Measurements from ENCODE around the gene DCHS1. TPM values are rescaled to one million over a fixed set of nuclear protein-coding genes. Genes with fewer than 3 reads are reported as not detected.

The DCHS1 gene
- total RNA-seq, 1 experiment from 2014 or later = 14.2 TPM

DNA sequence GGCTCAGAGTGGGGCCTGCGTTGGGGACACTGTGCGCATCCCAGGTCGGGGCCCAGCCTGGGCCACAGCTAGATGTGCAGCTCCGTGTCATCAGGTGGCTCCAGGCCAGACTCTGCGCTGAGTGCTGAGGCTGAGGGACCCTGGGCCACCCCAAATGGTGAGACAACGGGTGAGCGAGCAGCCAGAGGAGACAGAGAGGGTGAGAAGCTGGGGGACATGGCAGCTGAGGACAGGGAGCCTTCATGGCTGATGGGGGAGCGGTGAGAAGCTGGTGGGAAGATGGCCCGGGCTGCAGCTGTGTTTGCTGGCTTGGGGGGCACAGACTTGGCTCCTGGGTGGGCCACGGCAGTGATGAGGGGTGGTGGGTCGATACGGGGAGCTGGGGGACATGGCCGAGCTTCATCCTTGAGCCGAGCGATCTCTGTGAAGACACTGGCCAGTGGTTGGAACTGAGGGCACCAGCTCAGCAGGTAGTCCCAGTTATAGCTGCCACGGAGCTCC is 33.8 kb downstream of the DCHS1 start:
- no peaks in the 10 kb centered on the region for H3K9me3 Mint-ChIP-seq
- ATAC-seq (no peak), DNase-seq (ENCODE audit: low spot score) (no peak)
- H3K27me3 Mint-ChIP-seq (ENCODE audit: low read depth) = no peaks in the 10 kb centered on the region
- ChIA-PET CTCF (interaction anchor here (0.9 to 2.2 kb wide), 7 partner anchors 9 to 243 kb away, joined by 3 to 13 read pairs (median 3); partner anchors contain the start of genes MRPL17 and TAF10), POLR2A (interaction anchor here (1.3 to 1.5 kb wide), 2 partner anchors 15 to 19 kb away, joined by 3 to 5 read pairs; no protein-coding TSS in a partner anchor)
- H3K4me3 Mint-ChIP-seq = no peak overlapping the region
- no peaks in the 10 kb centered on the region for H3K36me3 Mint-ChIP-seq
- H3K27ac Mint-ChIP-seq = no peak overlapping the region
- no peaks in the 10 kb centered on the region for H3K4me1 Mint-ChIP-seq
- TF ChIP-seq JUN (CRISPR knock-in tag; IDR thresholded peaks at IDR 0.05) (no peak), CREM (CRISPR knock-in tag; IDR thresholded peaks at IDR 0.05) (no peak), NFATC4 (CRISPR knock-in tag; IDR thresholded peaks at IDR 0.05) (no peak)
- TF ChIP-seq, protein P1, sequence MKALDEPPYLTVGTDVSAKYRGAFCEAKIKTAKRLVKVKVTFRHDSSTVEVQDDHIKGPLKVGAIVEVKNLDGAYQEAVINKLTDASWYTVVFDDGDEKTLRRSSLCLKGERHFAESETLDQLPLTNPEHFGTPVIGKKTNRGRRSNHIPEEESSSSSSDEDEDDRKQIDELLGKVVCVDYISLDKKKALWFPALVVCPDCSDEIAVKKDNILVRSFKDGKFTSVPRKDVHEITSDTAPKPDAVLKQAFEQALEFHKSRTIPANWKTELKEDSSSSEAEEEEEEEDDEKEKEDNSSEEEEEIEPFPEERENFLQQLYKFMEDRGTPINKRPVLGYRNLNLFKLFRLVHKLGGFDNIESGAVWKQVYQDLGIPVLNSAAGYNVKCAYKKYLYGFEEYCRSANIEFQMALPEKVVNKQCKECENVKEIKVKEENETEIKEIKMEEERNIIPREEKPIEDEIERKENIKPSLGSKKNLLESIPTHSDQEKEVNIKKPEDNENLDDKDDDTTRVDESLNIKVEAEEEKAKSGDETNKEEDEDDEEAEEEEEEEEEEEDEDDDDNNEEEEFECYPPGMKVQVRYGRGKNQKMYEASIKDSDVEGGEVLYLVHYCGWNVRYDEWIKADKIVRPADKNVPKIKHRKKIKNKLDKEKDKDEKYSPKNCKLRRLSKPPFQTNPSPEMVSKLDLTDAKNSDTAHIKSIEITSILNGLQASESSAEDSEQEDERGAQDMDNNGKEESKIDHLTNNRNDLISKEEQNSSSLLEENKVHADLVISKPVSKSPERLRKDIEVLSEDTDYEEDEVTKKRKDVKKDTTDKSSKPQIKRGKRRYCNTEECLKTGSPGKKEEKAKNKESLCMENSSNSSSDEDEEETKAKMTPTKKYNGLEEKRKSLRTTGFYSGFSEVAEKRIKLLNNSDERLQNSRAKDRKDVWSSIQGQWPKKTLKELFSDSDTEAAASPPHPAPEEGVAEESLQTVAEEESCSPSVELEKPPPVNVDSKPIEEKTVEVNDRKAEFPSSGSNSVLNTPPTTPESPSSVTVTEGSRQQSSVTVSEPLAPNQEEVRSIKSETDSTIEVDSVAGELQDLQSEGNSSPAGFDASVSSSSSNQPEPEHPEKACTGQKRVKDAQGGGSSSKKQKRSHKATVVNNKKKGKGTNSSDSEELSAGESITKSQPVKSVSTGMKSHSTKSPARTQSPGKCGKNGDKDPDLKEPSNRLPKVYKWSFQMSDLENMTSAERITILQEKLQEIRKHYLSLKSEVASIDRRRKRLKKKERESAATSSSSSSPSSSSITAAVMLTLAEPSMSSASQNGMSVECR (CRISPR knock-in tag; IDR thresholded peaks at IDR 0.05; ENCODE audit: borderline replicate concordance) = no peak
- TF ChIP-seq, protein P2, sequence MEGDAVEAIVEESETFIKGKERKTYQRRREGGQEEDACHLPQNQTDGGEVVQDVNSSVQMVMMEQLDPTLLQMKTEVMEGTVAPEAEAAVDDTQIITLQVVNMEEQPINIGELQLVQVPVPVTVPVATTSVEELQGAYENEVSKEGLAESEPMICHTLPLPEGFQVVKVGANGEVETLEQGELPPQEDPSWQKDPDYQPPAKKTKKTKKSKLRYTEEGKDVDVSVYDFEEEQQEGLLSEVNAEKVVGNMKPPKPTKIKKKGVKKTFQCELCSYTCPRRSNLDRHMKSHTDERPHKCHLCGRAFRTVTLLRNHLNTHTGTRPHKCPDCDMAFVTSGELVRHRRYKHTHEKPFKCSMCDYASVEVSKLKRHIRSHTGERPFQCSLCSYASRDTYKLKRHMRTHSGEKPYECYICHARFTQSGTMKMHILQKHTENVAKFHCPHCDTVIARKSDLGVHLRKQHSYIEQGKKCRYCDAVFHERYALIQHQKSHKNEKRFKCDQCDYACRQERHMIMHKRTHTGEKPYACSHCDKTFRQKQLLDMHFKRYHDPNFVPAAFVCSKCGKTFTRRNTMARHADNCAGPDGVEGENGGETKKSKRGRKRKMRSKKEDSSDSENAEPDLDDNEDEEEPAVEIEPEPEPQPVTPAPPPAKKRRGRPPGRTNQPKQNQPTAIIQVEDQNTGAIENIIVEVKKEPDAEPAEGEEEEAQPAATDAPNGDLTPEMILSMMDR (IDR thresholded peaks at IDR 0.05) = no peak
- TF ChIP-seq, protein P3, sequence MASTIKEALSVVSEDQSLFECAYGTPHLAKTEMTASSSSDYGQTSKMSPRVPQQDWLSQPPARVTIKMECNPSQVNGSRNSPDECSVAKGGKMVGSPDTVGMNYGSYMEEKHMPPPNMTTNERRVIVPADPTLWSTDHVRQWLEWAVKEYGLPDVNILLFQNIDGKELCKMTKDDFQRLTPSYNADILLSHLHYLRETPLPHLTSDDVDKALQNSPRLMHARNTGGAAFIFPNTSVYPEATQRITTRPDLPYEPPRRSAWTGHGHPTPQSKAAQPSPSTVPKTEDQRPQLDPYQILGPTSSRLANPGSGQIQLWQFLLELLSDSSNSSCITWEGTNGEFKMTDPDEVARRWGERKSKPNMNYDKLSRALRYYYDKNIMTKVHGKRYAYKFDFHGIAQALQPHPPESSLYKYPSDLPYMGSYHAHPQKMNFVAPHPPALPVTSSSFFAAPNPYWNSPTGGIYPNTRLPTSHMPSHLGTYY (CRISPR knock-in tag; IDR thresholded peaks at IDR 0.05) = no peak

DNA sequence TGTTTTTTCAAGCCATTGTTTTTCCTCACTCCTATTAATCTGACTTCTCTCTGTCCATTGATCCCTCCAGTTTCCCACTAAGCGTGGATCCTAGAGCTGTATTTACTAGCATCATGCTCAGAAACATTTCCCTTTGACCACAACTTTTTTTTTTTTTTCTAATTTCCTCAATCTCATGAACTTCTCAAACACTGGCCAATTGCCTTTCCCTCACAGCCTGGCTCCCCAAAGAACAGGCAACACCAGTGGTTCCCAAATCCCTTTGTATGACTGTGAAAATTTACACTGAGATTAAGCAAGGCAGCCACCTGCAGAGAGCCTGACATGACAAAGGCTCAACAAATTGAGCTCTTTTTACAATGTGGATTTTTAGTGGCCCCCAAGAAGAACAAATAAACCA is 35.0 kb downstream of the DCHS1 start:
- DNase-seq (ENCODE audit: low spot score) = no peak

More for the DNA sequence above, 35.0 kb downstream of the DCHS1 start:
- Mint-ChIP-seq H3K9me3 (no peaks in the 10 kb centered on the region), H3K4me1 (no peaks in the 10 kb centered on the region), H3K27ac (no peak overlapping the region), H3K4me3 (no peak overlapping the region), H3K27me3 (ENCODE audit: low read depth) (no peaks in the 10 kb centered on the region), H3K36me3 (no peaks in the 10 kb centered on the region)
- POLR2A ChIA-PET = interaction anchor here (1.3 to 1.5 kb wide), 2 partner anchors 14 to 18 kb away, joined by 3 to 5 read pairs; no protein-coding TSS in a partner anchor
- TF ChIP-seq, protein P4, sequence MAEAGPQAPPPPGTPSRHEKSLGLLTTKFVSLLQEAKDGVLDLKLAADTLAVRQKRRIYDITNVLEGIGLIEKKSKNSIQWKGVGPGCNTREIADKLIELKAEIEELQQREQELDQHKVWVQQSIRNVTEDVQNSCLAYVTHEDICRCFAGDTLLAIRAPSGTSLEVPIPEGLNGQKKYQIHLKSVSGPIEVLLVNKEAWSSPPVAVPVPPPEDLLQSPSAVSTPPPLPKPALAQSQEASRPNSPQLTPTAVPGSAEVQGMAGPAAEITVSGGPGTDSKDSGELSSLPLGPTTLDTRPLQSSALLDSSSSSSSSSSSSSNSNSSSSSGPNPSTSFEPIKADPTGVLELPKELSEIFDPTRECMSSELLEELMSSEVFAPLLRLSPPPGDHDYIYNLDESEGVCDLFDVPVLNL (CRISPR knock-in tag; IDR thresholded peaks at IDR 0.05; ENCODE audit: borderline replicate concordance, low read depth) = no peak
- TF ChIP-seq, protein P5, sequence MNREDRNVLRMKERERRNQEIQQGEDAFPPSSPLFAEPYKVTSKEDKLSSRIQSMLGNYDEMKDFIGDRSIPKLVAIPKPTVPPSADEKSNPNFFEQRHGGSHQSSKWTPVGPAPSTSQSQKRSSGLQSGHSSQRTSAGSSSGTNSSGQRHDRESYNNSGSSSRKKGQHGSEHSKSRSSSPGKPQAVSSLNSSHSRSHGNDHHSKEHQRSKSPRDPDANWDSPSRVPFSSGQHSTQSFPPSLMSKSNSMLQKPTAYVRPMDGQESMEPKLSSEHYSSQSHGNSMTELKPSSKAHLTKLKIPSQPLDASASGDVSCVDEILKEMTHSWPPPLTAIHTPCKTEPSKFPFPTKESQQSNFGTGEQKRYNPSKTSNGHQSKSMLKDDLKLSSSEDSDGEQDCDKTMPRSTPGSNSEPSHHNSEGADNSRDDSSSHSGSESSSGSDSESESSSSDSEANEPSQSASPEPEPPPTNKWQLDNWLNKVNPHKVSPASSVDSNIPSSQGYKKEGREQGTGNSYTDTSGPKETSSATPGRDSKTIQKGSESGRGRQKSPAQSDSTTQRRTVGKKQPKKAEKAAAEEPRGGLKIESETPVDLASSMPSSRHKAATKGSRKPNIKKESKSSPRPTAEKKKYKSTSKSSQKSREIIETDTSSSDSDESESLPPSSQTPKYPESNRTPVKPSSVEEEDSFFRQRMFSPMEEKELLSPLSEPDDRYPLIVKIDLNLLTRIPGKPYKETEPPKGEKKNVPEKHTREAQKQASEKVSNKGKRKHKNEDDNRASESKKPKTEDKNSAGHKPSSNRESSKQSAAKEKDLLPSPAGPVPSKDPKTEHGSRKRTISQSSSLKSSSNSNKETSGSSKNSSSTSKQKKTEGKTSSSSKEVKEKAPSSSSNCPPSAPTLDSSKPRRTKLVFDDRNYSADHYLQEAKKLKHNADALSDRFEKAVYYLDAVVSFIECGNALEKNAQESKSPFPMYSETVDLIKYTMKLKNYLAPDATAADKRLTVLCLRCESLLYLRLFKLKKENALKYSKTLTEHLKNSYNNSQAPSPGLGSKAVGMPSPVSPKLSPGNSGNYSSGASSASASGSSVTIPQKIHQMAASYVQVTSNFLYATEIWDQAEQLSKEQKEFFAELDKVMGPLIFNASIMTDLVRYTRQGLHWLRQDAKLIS (CRISPR knock-in tag; IDR thresholded peaks at IDR 0.05; ENCODE audit: borderline replicate concordance) = no peak
- TF ChIP-seq, protein P6, sequence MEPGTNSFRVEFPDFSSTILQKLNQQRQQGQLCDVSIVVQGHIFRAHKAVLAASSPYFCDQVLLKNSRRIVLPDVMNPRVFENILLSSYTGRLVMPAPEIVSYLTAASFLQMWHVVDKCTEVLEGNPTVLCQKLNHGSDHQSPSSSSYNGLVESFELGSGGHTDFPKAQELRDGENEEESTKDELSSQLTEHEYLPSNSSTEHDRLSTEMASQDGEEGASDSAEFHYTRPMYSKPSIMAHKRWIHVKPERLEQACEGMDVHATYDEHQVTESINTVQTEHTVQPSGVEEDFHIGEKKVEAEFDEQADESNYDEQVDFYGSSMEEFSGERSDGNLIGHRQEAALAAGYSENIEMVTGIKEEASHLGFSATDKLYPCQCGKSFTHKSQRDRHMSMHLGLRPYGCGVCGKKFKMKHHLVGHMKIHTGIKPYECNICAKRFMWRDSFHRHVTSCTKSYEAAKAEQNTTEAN (CRISPR knock-in tag; IDR thresholded peaks at IDR 0.05) = no peak
- no peak for TF ChIP-seq SP1 (CRISPR knock-in tag; conservative IDR thresholded peaks at IDR 0.05)
- TF ChIP-seq, protein P7, sequence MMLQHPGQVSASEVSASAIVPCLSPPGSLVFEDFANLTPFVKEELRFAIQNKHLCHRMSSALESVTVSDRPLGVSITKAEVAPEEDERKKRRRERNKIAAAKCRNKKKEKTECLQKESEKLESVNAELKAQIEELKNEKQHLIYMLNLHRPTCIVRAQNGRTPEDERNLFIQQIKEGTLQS (CRISPR knock-in tag; conservative IDR thresholded peaks at IDR 0.05) = no peak
- no peak for ATAC-seq
- CTCF ChIA-PET = interaction anchor here (1.4 to 3.2 kb wide), 5 partner anchors 9 to 241 kb away, joined by 4 to 13 read pairs (median 11); partner anchors contain the start of gene TAF10
